Stimulated activated CD8-positive, alpha-beta memory T cell treated with anti-CD3 and anti-CD28 coated beads, Interleukin-7, amount 100 ng/mL, for 24 hours (primary cell): ENCODE measurements around the gene S100A11.

Experiments
- DNase-seq: peaks from one replicate; pipeline ENCODE4 v3.0.0-alpha.2; 2020; ENCODE audit warnings: low read depth

S100A11 gene

GRCh38 chr1:152001631-152002584 is 34.9 kb downstream of the S100A11 start:
- DNase-seq = peak; percentile 55

GRCh38 chr1:152000964-152001630 is 35.7 kb downstream of the S100A11 start:
- no peak for DNase-seq

- no peak for DNase-seq
Measured at GRCh38 chr1:151998611-151999362, 38.0 kb downstream of the S100A11 start.

GRCh38 chr1:151997284-151997570 is 39.6 kb downstream of the S100A11 start:
- DNase-seq = no peak

- no peak for DNase-seq
Measured at GRCh38 chr1:151995774-151996173, 41.0 kb downstream of the S100A11 start.

GRCh38 chr1:151994956-151995355 is 41.8 kb downstream of the S100A11 start:
- DNase-seq = no peak

- DNase-seq = no peak
Measured at GRCh38 chr1:151993734-151994496, 42.9 kb downstream of the S100A11 start, which contains the start of gene S100A10. Gene S100A10, minus strand, starts transcription at chr1:151993859. Its CDS starts 7,629 bp downstream, at chr1:151986230.

- DNase-seq = no peak
Measured at GRCh38 chr1:151993084-151993733, 43.6 kb downstream of the S100A11 start.

- no peak for DNase-seq
Measured at GRCh38 chr1:151992303-151993083, 44.3 kb downstream of the S100A11 start.

- no peak for DNase-seq
Measured at GRCh38 chr1:151991663-151992302, 45.0 kb downstream of the S100A11 start.

GRCh38 chr1:151990856-151991198 is 46.0 kb downstream of the S100A11 start:
- no peak for DNase-seq

GRCh38 chr1:151990058-151990855 is 46.5 kb downstream of the S100A11 start:
- DNase-seq = no peak

- no peak for DNase-seq
Measured at GRCh38 chr1:151989211-151989862, 47.5 kb downstream of the S100A11 start.

GRCh38 chr1:151988405-151988923 is 48.3 kb downstream of the S100A11 start:
- DNase-seq = no peak

GRCh38 chr1:151986501-151987190 is 50.2 kb downstream of the S100A11 start:
- DNase-seq = no peak

- no peak for DNase-seq
Measured at GRCh38 chr1:151985768-151986167, 51.0 kb downstream of the S100A11 start.

- no peak for DNase-seq
Measured at GRCh38 chr1:151985270-151985669, 51.5 kb downstream of the S100A11 start.
